Measurements from ENCODE around the gene FXN. TPM values are rescaled to one million over a fixed set of nuclear protein-coding genes. Genes with fewer than 3 reads are reported as not detected.
A peak's percentile ranks its signal among the peaks of the same experiment; 100 is the strongest.

Gene FXN
- total RNA-seq, 2 donors from 2014 or later: 9.6 to 17.8 TPM

DNA sequence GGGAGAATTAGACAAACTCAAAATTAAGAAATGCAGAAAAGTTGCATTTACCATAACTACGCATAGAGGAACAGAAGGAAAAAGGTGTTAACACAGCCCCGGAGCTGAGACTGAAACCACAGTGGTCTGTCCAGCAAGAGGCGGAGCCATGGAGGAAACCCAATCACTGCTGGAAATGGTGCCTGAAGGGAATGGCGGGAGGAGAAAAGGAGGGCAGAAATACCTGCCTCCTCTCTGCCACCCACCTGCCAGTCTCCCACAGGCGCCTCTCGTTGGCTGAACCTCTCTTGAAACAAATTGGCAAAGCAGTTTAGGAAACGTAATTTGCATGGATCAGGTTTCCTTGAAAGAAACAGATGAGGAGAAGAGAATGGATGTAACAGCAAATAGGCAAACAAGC is 11.9 kb upstream of the FXN start:
- peak; percentile 25 for TF ChIP-seq POLR2AphosphoS5 (IDR thresholded peaks at IDR 0.05)
- TF ChIP-seq, protein P1, sequence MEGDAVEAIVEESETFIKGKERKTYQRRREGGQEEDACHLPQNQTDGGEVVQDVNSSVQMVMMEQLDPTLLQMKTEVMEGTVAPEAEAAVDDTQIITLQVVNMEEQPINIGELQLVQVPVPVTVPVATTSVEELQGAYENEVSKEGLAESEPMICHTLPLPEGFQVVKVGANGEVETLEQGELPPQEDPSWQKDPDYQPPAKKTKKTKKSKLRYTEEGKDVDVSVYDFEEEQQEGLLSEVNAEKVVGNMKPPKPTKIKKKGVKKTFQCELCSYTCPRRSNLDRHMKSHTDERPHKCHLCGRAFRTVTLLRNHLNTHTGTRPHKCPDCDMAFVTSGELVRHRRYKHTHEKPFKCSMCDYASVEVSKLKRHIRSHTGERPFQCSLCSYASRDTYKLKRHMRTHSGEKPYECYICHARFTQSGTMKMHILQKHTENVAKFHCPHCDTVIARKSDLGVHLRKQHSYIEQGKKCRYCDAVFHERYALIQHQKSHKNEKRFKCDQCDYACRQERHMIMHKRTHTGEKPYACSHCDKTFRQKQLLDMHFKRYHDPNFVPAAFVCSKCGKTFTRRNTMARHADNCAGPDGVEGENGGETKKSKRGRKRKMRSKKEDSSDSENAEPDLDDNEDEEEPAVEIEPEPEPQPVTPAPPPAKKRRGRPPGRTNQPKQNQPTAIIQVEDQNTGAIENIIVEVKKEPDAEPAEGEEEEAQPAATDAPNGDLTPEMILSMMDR (IDR thresholded peaks at IDR 0.05): no peak
- no peak for TF ChIP-seq POLR2A (IDR thresholded peaks at IDR 0.05)
- no peak overlapping the region for H3K27ac ChIP-seq
- no peaks in the 10 kb centered on the region for H3K27me3 ChIP-seq (replicated peaks; ENCODE audit: insufficient read depth)
- no peaks in the 10 kb centered on the region for H3K4me1 ChIP-seq (replicated peaks)
- DNase-seq (ENCODE audit: low spot score): peak; percentile 31
- intact Hi-C loops (cut with DNase I): no loop called here
- WGBS: 12% methylated on average over 7 of the region's 7 CpGs
- no peaks in the 10 kb centered on the region for H3K9me3 ChIP-seq
- H3K4me3 ChIP-seq: peak overlapping the region in 1 of 2 donors; percentile 19
- no peaks in the 10 kb centered on the region for H3K36me3 ChIP-seq

DNA sequence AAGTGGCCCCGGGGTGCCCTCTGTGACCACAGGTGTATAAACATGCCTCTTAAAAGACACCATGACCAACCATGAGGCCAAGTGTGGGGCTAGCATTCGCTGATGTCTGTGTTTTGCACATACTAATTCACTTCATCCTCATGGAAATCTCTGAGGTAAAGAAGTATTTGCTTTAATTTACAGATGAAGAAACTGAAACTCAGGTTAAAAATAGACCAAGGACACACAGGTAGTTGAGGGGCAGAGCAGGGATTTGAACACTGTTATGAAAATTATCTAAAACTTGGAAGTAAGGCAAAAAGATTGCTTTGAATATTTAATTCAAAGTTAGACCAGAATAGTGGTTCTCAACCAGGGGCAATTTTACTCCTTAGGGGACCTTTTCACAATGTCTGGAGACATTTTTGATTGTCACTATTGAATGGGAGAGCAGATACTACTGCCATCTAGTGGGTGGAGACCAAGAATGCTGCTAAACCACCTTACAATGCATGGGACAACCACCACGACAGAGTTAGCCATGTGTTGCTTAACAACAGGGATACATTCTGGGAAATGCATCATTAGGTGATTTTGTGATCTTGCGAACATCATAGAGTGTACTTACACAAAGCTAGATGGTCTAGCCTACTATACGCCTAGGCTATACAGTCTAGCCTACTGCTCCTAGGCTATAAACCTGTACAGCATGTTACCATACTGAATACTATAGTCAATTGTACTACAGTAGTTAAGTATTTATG is 8.0 kb upstream of the FXN start:
- WGBS: 48% methylated on average over 5 of the region's 5 CpGs
- Histone ChIP-seq H3K4me3 (no peak overlapping the region), H3K36me3 (no peaks in the 10 kb centered on the region), H3K27me3 (replicated peaks; ENCODE audit: insufficient read depth) (no peaks in the 10 kb centered on the region), H3K9me3 (no peaks in the 10 kb centered on the region), H3K27ac (no peak overlapping the region), H3K4me1 (replicated peaks) (no peaks in the 10 kb centered on the region)
- TF ChIP-seq POLR2AphosphoS5 (IDR thresholded peaks at IDR 0.05) (no peak), POLR2A (IDR thresholded peaks at IDR 0.05) (no peak)
- TF ChIP-seq, protein P1 (IDR thresholded peaks at IDR 0.05): peak; percentile 23 to 65 (median 62)
- intact Hi-C loops (cut with DNase I): loop anchor here (2.0 to 5.0 kb wide), 2 partner anchors 245 to 443 kb away; a partner anchor contains a TSS
- peak; percentile 23 for DNase-seq (ENCODE audit: low spot score)

DNA sequence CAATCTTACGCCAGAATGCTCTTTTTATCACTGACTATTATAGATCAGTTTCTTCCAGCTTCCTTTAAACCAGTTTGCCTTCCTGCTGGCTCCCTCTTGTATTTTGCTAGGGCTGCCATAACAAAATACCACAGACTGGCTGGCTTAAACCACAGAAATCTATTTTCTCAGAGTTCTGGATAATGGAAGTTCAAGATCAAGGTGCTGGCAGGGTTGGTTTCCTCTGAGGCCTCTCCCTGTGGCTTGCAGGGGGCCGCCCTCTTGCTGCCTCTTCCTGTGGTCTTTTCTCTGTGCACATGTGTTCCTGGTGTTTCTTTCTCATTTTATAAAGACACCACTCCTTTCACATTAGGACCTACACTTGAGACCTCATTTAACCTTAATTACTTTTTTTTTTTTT is 6.8 kb upstream of the FXN start:
- H3K4me1 ChIP-seq (replicated peaks): no peaks in the 10 kb centered on the region
- no peaks in the 10 kb centered on the region for H3K27me3 ChIP-seq (replicated peaks; ENCODE audit: insufficient read depth)
- H3K36me3 ChIP-seq: no peaks in the 10 kb centered on the region
- intact Hi-C loops (cut with DNase I): loop anchor here (5.0 kb wide), 1 partner anchor 246 kb away; a partner anchor contains a TSS
- no peak for TF ChIP-seq POLR2A (IDR thresholded peaks at IDR 0.05)
- no peaks in the 10 kb centered on the region for H3K9me3 ChIP-seq
- DNase-seq (ENCODE audit: low spot score): no peak
- H3K27ac ChIP-seq: no peak overlapping the region
- H3K4me3 ChIP-seq: no peak overlapping the region
- WGBS: 94% methylated on average over 2 of the region's 2 CpGs

DNA sequence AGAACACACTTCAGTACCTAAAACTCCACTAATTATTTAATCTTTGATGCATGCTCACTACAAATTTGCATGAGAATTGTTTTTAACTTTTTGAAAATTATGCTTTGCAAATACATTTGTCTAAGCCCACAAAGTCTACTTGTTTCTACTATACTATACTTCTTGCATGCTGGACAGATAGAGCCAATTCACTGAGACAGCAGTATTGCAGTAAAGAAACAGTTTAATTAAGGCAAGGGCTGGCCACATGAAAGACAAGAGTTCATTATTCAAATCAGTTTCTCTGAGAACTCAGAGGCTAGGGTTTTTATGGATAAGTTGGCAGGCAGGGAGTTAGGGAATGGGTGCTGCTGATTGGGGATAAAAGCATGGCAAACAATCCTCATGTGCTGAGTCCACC is 6.0 kb upstream of the FXN start:
- no peak for DNase-seq (ENCODE audit: low spot score)

DNA sequence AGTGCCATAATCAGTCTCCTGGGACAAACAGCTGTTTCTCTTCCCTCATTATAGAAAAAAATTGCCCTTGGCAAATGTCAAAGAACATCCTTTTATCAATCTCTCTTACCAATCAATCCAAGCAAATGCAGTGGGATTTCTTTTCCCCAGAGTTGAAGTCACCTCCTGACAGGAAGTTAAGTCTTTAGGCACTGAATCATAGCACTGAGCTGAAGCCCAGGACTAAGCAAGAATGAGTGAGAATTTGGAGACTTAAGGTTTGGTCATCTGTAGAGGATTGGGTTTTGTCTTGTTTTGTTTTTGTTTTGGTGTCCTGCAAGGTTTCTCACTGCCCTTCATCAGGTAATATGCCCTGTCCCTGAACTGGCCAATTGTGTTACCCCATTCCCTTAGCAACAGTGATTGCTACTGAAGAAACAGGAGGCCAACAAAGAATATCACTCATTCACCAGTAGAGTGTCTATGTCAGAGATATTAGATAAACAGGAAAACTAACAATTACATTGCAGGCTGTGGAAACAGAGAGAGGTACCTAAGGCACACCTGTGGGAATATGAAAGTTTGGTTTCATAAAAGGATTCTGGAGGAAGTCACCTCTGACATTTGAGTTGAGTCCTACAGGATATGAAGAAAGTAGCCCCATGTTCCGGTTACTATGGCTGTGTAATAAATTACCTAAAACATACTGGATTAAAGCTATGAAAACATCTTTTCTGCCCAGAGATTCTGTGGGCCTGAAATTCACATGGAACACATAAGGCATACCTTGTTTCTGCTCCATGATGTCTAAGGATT is 4.5 kb upstream of the FXN start:
- intact Hi-C loops (cut with DNase I): loop anchor here (5.0 kb wide), 1 partner anchor 516 kb away; no protein-coding TSS in a partner anchor
- H3K27ac ChIP-seq: no peak overlapping the region
- DNase-seq (ENCODE audit: low spot score): no peak
- WGBS: 95% methylated on average over 1 of the region's 1 CpG
- no peaks in the 10 kb centered on the region for H3K36me3 ChIP-seq
- TF ChIP-seq, protein P1 (IDR thresholded peaks at IDR 0.05): no peak
- TF ChIP-seq POLR2AphosphoS5 (IDR thresholded peaks at IDR 0.05): no peak
- no peaks in the 10 kb centered on the region for H3K9me3 ChIP-seq
- H3K4me1 ChIP-seq (replicated peaks): no peaks in the 10 kb centered on the region
- H3K4me3 ChIP-seq: no peak overlapping the region
- H3K27me3 ChIP-seq (replicated peaks; ENCODE audit: insufficient read depth): no peaks in the 10 kb centered on the region

More for the DNA sequence above, 6.0 kb upstream of the FXN start:
- Histone ChIP-seq H3K9me3 (no peaks in the 10 kb centered on the region), H3K4me3 (no peak overlapping the region), H3K27ac (no peak overlapping the region), H3K27me3 (replicated peaks; ENCODE audit: insufficient read depth) (no peaks in the 10 kb centered on the region), H3K4me1 (replicated peaks) (no peaks in the 10 kb centered on the region), H3K36me3 (no peaks in the 10 kb centered on the region)
- intact Hi-C loops (cut with DNase I): loop anchor here (5.0 kb wide), 1 partner anchor 247 kb away; a partner anchor contains a TSS
- TF ChIP-seq, protein P1 (IDR thresholded peaks at IDR 0.05): no peak
- TF ChIP-seq POLR2A (IDR thresholded peaks at IDR 0.05): no peak
- TF ChIP-seq POLR2AphosphoS5 (IDR thresholded peaks at IDR 0.05): no peak
